ENCODE data around the gene TSPO.

Gene TSPO

GRCh38 chr22:43126501-43127165 lies 24.7 kb upstream of the TSPO start:
- H3K4me3 ChIP-seq (ENCODE audit: control insufficient read depth, low read depth, low read length): no peak overlapping the region
- peak; percentile 49 for DNase-seq (ENCODE audit: low read depth)
- TF ChIP-seq CTCF (conservative IDR thresholded peaks at IDR 0.05; ENCODE audit: control insufficient read depth, insufficient read depth, low read depth, low read length): no peak

GRCh38 chr22:43127166-43127908 lies 24.0 kb upstream of the TSPO start:
- no peak for DNase-seq (ENCODE audit: low read depth)
- TF ChIP-seq CTCF (conservative IDR thresholded peaks at IDR 0.05; ENCODE audit: control insufficient read depth, insufficient read depth, low read depth, low read length): no peak
- H3K4me3 ChIP-seq (ENCODE audit: control insufficient read depth, low read depth, low read length): no peak overlapping the region

- H3K4me3 ChIP-seq (ENCODE audit: control insufficient read depth, low read depth, low read length): no peak overlapping the region
- no peak for TF ChIP-seq CTCF (conservative IDR thresholded peaks at IDR 0.05; ENCODE audit: control insufficient read depth, insufficient read depth, low read depth, low read length)
- DNase-seq (ENCODE audit: low read depth): no peak
Measured at GRCh38 chr22:43128116-43128515, 23.2 kb upstream of the TSPO start.

GRCh38 chr22:43128928-43129424 lies 22.4 kb upstream of the TSPO start:
- H3K4me3 ChIP-seq (ENCODE audit: control insufficient read depth, low read depth, low read length): no peak overlapping the region
- no peak for DNase-seq (ENCODE audit: low read depth)
- no peak for TF ChIP-seq CTCF (conservative IDR thresholded peaks at IDR 0.05; ENCODE audit: control insufficient read depth, insufficient read depth, low read depth, low read length)

GRCh38 chr22:43129426-43130425 lies 21.6 kb upstream of the TSPO start:
- no peak for DNase-seq (ENCODE audit: low read depth)
- H3K4me3 ChIP-seq (ENCODE audit: control insufficient read depth, low read depth, low read length): no peak overlapping the region
- no peak for TF ChIP-seq CTCF (conservative IDR thresholded peaks at IDR 0.05; ENCODE audit: control insufficient read depth, insufficient read depth, low read depth, low read length)

- TF ChIP-seq CTCF (conservative IDR thresholded peaks at IDR 0.05; ENCODE audit: control insufficient read depth, insufficient read depth, low read depth, low read length): no peak
Measured at GRCh38 chr22:43131773-43132501, 19.4 kb upstream of the TSPO start.

More at GRCh38 chr22:43131773-43132501, 19.4 kb upstream of the TSPO start:
- no peak overlapping the region for H3K4me3 ChIP-seq (ENCODE audit: control insufficient read depth, low read depth, low read length)
- DNase-seq (ENCODE audit: low read depth): no peak
